HG02852 (cell line): Measurements from ENCODE around the gene BMP10.

ENCODE experiments used
- ATAC-seq: cut with Tn5 transposase; IDR thresholded peaks from one replicate; pipeline ENCODE4 v1.9.1; 2021; ENCODE audit warnings: mild to moderate bottlenecking, moderate library complexity; ENCODE audit not compliant: unreplicated experiment

Gene BMP10

GRCh38 chr2:68853915-68854314, 17.3 kb downstream of the BMP10 start:
- no peak for ATAC-seq

- no peak for ATAC-seq
These were observed 18.2 kb downstream of the BMP10 start for GRCh38 chr2:68853035-68853434.

- no peak for ATAC-seq
These were observed 20.7 kb downstream of the BMP10 start for GRCh38 chr2:68850524-68850923.

- ATAC-seq: no peak
These were observed 21.6 kb downstream of the BMP10 start for GRCh38 chr2:68849579-68850030.

- ATAC-seq: no peak
These were observed 23.4 kb downstream of the BMP10 start for GRCh38 chr2:68847751-68848150.

- ATAC-seq: no peak
These were observed 25.1 kb downstream of the BMP10 start for GRCh38 chr2:68846091-68846490.

- ATAC-seq: no peak
These were observed 26.2 kb downstream of the BMP10 start for GRCh38 chr2:68845043-68845442.

- no peak for ATAC-seq
These were observed 31.9 kb downstream of the BMP10 start for GRCh38 chr2:68839260-68839833.

GRCh38 chr2:68838641-68839040, 32.6 kb downstream of the BMP10 start:
- no peak for ATAC-seq

- peak; percentile 60 for ATAC-seq
These were observed 33.3 kb downstream of the BMP10 start for GRCh38 chr2:68837861-68838341.

- ATAC-seq: peak; percentile 31
These were observed 33.9 kb downstream of the BMP10 start for GRCh38 chr2:68837164-68837860.

- no peak for ATAC-seq
These were observed 35.6 kb downstream of the BMP10 start for GRCh38 chr2:68835621-68836020.

- no peak for ATAC-seq
These were observed 36.3 kb downstream of the BMP10 start for GRCh38 chr2:68834737-68835376.

- no peak for ATAC-seq
These were observed 38.0 kb downstream of the BMP10 start for GRCh38 chr2:68833162-68833561.

- ATAC-seq: peak; percentile 69
These were observed 38.8 kb downstream of the BMP10 start for GRCh38 chr2:68832233-68832869.

GRCh38 chr2:68831686-68832232, 39.4 kb downstream of the BMP10 start:
- ATAC-seq: no peak

GRCh38 chr2:68829749-68830148, 41.4 kb downstream of the BMP10 start:
- ATAC-seq: no peak

GRCh38 chr2:68828887-68829708, 42.1 kb downstream of the BMP10 start:
- ATAC-seq: no peak

GRCh38 chr2:68827666-68828065, 43.5 kb downstream of the BMP10 start:
- ATAC-seq: no peak

GRCh38 chr2:68825866-68826265, 45.3 kb downstream of the BMP10 start:
- no peak for ATAC-seq
